ENCODE results near the gene CCDC110. TPM values are rescaled to one million over a fixed set of nuclear protein-coding genes. Genes with fewer than 3 reads are reported as not detected.
A peak's percentile ranks its signal among the peaks of the same experiment; 100 is the strongest.

Gene CCDC110
- total and polyA plus RNA-seq, 9 of the 15 experiments (the other 6 are each of a cell fraction or from before 2014, with no cell fraction given) = 0.04 to 0.35 (median 0.07) TPM; not detected in 4

- peak; percentile 29; the same call in 1 of the 2 replicates for TF ChIP-seq ZBTB40 (IDR thresholded peaks at IDR 0.05)
- TF ChIP-seq ZBTB40 (CRISPR knock-in tag; IDR thresholded peaks at IDR 0.05) = no peak; the same call in 1 of the 2 replicates
- no peak for TF ChIP-seq NR2C1 (IDR thresholded peaks at IDR 0.05)
- 0 out of 2 replicates have a peak, but pooled peaks have one; percentile 3 for TF ChIP-seq NR2C1 (tag; IDR thresholded peaks at IDR 0.05)
- TF ChIP-seq E4F1 (CRISPR knock-in tag; IDR thresholded peaks at IDR 0.05; ENCODE audit: borderline replicate concordance) = no peak
- no peak for TF ChIP-seq SNIP1 (IDR thresholded peaks at IDR 0.05; ENCODE audit: low read depth)
- peak; percentile 44; the same call in 1 of the 2 replicates for TF ChIP-seq ZKSCAN1 (IDR thresholded peaks at IDR 0.05; ENCODE audit: low read depth, low read length)
- TF ChIP-seq SREBF1 (IDR thresholded peaks at IDR 0.05; ENCODE audit: borderline replicate concordance, low read depth, low read length) = no peak
- no peak for TF ChIP-seq RFX7 (CRISPR knock-in tag; IDR thresholded peaks at IDR 0.05)
- no peak for TF ChIP-seq PRDM10 (IDR thresholded peaks at IDR 0.05; ENCODE audit: partially characterized antibody)
These were observed 75.4 kb downstream of the CCDC110 start (continued) for GRCh38 chr4:185395956-185396723.

Measured in K562 (cell line).